Pancreas (tissue), 10 donors: ENCODE measurements around the gene LDLRAD4. TPM values are rescaled to one million over a fixed set of nuclear protein-coding genes. Genes with fewer than 3 reads are reported as not detected.

ENCODE experiments used
- ATAC-seq, 4 donors: fragments of 200-7000 bp; cut with Tn5 transposase; one replicate each; pipeline versions ENCODE4 v1.8.0 to v1.9.1; 2020; ENCODE audit warnings: mild to moderate bottlenecking in 4 of 4, moderate library complexity in 4 of 4
- DNase-seq, 6 donors: peaks; one replicate each; pipeline ENCODE4 v3.0.0-alpha.2; 2020
- FAIRE-seq: peaks from 2 replicates; lab custom pipeline; 2012; peaks lifted over from hg19 to GRCh38; lab: Jason Lieb, UNC
- H3K27ac ChIP-seq, 4 donors: fragments of 200-600 bp; sonication (generic); 1 replicate in 3 of 4; 2 replicates in 1 of 4; pipeline versions ENCODE4 v1.5.0 to v1.8.0; 2020
- H3K27me3 ChIP-seq, 4 donors: fragments of 200-600 bp; one replicate each; pipeline ENCODE4 v1.8.0; 2021
- H3K36me3 ChIP-seq, 3 donors: fragments of 200-600 bp; sonication (generic) in 1 of 3; one replicate each; pipeline versions ENCODE4 v1.5.0 to v1.8.0; 2020 to 2021
- H3K4me1 ChIP-seq, 3 donors: fragments of 200-600 bp; one replicate each; pipeline ENCODE4 v1.8.0; 2021
- H3K4me3 ChIP-seq, 4 donors: fragments of 200-600 bp; sonication (generic) in 2 of 4; one replicate each; pipeline versions ENCODE4 v1.5.0 to v1.8.0; 2020 to 2021
- H3K9me3 ChIP-seq, 4 donors: fragments of 200-600 bp; one replicate each; pipeline ENCODE4 v1.8.0; 2021
- WGBS, 2 donors: extraction: QIAGEN DNeasy Blood & Tissue Kit; methylation state at CpG; one replicate each; pipeline ENCODE4 v1.1.7; 2013; 5-methylcytosine and 5-hydroxymethylcytosine counted together
- intact Hi-C, 3 donors: fragments of 100-400 bp; cut with DNase I; formaldehyde crosslinking; loops; one replicate each; pipeline versions ENCODE4 v1.11.1 to v1.14.2; 2022
- polyA plus RNA-seq, 2 donors: library from polyadenylated mRNA; stranded (reverse); fragments of 200-250 nt; gene quantifications; one replicate each; pipeline ENCODE4 v1.2.3, GENCODE V29; 2013
- total RNA-seq, 6 donors: library from RNA; stranded (reverse); fragmentation: NEBNext Ultra II Directional in 4 of 6; extraction: Animal tissue kit (Norgen Biotek cat#: 25700) in 4 of 6; gene quantifications; one replicate each; pipeline versions ENCODE4 v1.2.1 to v1.2.4, GENCODE V29; 2021 to 2023
- TF ChIP-seq, protein P1 (sequence below), 4 donors: fragments of 200-600 bp; sonication (generic) in 3 of 4; IDR thresholded peaks; one replicate each; pipeline versions ENCODE4 v1.5.0 to v1.8.0; 2021; ENCODE audit warnings: antibody characterized with exemption in 4 of 4
- donor health status: healthy with polysubstance abuse.
- donor health status: DM: no; HTN: no; CAD: no; lungs with moderate emphysema.
- donor health status: DM: no; HTN: no; CAD: no.
- donor health status: control.
- donor health status: control.
- donor health status: Bipolar disorder and iron deficiency.
- donor health status: DM: yes; HTN: yes; CAD: no.
- donor health status: DM: no; HTN: no; CAD: no.
- donor health status: DM: no; HTN: no; CAD: no.
- donor health status: DM: yes; HTN: yes; CAD: no.

LDLRAD4 gene
- total and polyA plus RNA-seq, 8 donors = 2.5 to 21.8 (median 5.7) TPM

GRCh38 chr18:13262839-13263691, 44.5 kb downstream of the LDLRAD4 start:
- Histone ChIP-seq H3K27me3 (no peaks in the 10 kb centered on the region), H3K27ac (no peak overlapping the region), H3K4me1 (peaks cover 0 to 19% (median 0%) of the 10 kb centered on the region in 3 donors), H3K9me3 (no peaks in the 10 kb centered on the region), H3K4me3 (no peak overlapping the region), H3K36me3 (no peaks in the 10 kb centered on the region)
- intact Hi-C loops = no loop called here
- DNase-seq (no peak), FAIRE-seq (no peak), ATAC-seq (no peak)
- TF ChIP-seq, protein P1, sequence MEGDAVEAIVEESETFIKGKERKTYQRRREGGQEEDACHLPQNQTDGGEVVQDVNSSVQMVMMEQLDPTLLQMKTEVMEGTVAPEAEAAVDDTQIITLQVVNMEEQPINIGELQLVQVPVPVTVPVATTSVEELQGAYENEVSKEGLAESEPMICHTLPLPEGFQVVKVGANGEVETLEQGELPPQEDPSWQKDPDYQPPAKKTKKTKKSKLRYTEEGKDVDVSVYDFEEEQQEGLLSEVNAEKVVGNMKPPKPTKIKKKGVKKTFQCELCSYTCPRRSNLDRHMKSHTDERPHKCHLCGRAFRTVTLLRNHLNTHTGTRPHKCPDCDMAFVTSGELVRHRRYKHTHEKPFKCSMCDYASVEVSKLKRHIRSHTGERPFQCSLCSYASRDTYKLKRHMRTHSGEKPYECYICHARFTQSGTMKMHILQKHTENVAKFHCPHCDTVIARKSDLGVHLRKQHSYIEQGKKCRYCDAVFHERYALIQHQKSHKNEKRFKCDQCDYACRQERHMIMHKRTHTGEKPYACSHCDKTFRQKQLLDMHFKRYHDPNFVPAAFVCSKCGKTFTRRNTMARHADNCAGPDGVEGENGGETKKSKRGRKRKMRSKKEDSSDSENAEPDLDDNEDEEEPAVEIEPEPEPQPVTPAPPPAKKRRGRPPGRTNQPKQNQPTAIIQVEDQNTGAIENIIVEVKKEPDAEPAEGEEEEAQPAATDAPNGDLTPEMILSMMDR (IDR thresholded peaks at IDR 0.05) = no peak
- WGBS, 2 donors = 89 to 90% methylated on average over 50 of the region's 50 CpGs

GRCh38 chr18:13264091-13265007, 45.8 kb downstream of the LDLRAD4 start:
- ATAC-seq (no peak), FAIRE-seq (no peak), DNase-seq (no peak)
- TF ChIP-seq, protein P1 (IDR thresholded peaks at IDR 0.05) = no peak
- Histone ChIP-seq H3K4me3 (no peak overlapping the region), H3K9me3 (no peaks in the 10 kb centered on the region), H3K27ac (no peak overlapping the region), H3K4me1 (peaks cover 0 to 27% (median 0%) of the 10 kb centered on the region in 3 donors), H3K27me3 (no peaks in the 10 kb centered on the region), H3K36me3 (no peaks in the 10 kb centered on the region)
- WGBS, 2 donors = 75 to 78% methylated on average over 19 of the region's 19 CpGs
- intact Hi-C loops = no loop called here

GRCh38 chr18:13265008-13265910, 46.7 kb downstream of the LDLRAD4 start:
- 78 to 82% methylated on average over 17 of the region's 17 CpGs for WGBS, 2 donors
- Histone ChIP-seq H3K27me3 (no peaks in the 10 kb centered on the region), H3K4me1 (peaks cover 0 to 27% (median 0%) of the 10 kb centered on the region in 3 donors), H3K9me3 (no peaks in the 10 kb centered on the region), H3K4me3 (no peak overlapping the region), H3K27ac (no peak overlapping the region), H3K36me3 (no peaks in the 10 kb centered on the region)
- intact Hi-C loops = no loop called here
- DNase-seq (no peak), ATAC-seq (no peak), FAIRE-seq (no peak)
- TF ChIP-seq, protein P1 (IDR thresholded peaks at IDR 0.05) = no peak

GRCh38 chr18:13265911-13266217, 47.3 kb downstream of the LDLRAD4 start:
- Histone ChIP-seq H3K36me3 (no peaks in the 10 kb centered on the region), H3K4me1 (peaks cover 0 to 26% (median 0%) of the 10 kb centered on the region in 3 donors), H3K27me3 (no peaks in the 10 kb centered on the region), H3K9me3 (no peaks in the 10 kb centered on the region), H3K27ac (no peak overlapping the region), H3K4me3 (no peak overlapping the region)
- intact Hi-C loops = no loop called here
- TF ChIP-seq, protein P1 (IDR thresholded peaks at IDR 0.05) = no peak
- FAIRE-seq = no peak
- no peak for ATAC-seq
- WGBS, 2 donors = 73 to 81% methylated on average over 9 of the region's 9 CpGs
- DNase-seq = no peak
